Suprapubic skin (tissue), 3 donors: Measurements from ENCODE around the gene SRI.
"Not testable (repeated sequence)": the region's sequence is repeated elsewhere in the genome, so short reads cannot be mapped to it uniquely, and the experiment has no call there.

Experiments used
- CTCF ChIP-seq, 2 donors: fragments of 200-600 bp in 1 of 2; fragments of 450-650 bp in 1 of 2; sonication (generic) in 1 of 2; IDR thresholded peaks; one replicate each; pipeline ENCODE4 v1.5.1; 2016 to 2019; ENCODE audit warnings: antibody characterized with exemption in 2 of 2, mild to moderate bottlenecking in 1 of 2, moderate library complexity in 1 of 2
- POLR2A ChIP-seq, 2 donors: fragments of 450-650 bp; IDR thresholded peaks; one replicate each; pipeline ENCODE4 v1.6.1; 2017; ENCODE audit warnings: antibody characterized with exemption in 2 of 2, mild to moderate bottlenecking in 2 of 2, moderate library complexity in 2 of 2

- not testable (repeated sequence) for TF ChIP-seq CTCF, POLR2A (IDR thresholded peaks at IDR 0.05)
Observed at GRCh38 chr7:88159741-88160140, 60.1 kb downstream of the SRI start.
